Testis (tissue), 2 donors: ENCODE measurements around the gene CACNA1D.

Source experiments
- POLR2A ChIP-seq: fragments of 450-650 bp; IDR thresholded peaks from one replicate; pipeline ENCODE4 v1.6.1; 2017; ENCODE audit warnings: antibody characterized with exemption, mild to moderate bottlenecking, moderate library complexity
- TF ChIP-seq, protein P1 (sequence below), 3 experiments: fragments of 450-650 bp in 2 of 3; fragments of 200-600 bp in 1 of 3; sonication (generic) in 1 of 3; IDR thresholded peaks; one replicate each; pipeline ENCODE4 v1.5.1; 2016 to 2019; ENCODE audit warnings: antibody characterized with exemption in 3 of 3, mild to moderate bottlenecking in 2 of 3, moderate library complexity in 1 of 3

DNA sequence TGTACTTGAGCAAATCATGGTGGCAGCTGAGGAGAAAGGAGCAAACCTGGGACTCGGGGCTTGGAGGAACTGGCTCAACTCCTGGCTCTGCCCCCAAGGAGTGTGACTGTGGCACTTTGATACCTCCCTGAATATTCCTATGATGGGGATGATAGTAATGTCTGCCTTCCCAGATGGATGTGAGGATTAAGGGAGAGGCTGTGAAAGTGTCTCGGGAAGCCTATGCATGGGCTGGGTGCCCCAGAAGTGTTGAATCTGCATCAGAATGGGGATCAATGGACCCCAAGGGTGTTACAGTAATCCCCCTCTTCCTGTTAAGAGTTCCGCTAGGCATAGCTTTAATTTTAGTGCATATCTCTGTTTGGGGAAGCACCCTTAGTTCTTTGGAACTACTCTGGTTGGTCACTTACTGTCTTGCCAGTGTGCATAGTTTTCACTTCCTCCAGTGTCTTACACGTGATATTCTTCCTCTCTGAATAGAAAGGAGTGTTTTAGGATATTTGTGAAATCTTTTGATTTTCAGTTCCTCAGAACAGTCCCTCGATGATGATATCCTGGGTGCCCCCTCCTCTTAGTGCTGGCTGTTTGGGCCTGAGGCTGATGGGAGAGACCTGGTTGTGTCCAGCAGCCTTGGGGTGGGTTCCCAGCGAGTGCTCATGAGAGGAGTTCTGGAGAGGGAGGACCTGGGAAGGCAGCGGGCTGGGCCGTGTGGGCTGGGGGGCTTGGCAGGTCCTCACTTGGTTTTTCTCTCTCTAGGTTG lies 254.3 kb downstream of the CACNA1D start:
- TF ChIP-seq, protein P1, sequence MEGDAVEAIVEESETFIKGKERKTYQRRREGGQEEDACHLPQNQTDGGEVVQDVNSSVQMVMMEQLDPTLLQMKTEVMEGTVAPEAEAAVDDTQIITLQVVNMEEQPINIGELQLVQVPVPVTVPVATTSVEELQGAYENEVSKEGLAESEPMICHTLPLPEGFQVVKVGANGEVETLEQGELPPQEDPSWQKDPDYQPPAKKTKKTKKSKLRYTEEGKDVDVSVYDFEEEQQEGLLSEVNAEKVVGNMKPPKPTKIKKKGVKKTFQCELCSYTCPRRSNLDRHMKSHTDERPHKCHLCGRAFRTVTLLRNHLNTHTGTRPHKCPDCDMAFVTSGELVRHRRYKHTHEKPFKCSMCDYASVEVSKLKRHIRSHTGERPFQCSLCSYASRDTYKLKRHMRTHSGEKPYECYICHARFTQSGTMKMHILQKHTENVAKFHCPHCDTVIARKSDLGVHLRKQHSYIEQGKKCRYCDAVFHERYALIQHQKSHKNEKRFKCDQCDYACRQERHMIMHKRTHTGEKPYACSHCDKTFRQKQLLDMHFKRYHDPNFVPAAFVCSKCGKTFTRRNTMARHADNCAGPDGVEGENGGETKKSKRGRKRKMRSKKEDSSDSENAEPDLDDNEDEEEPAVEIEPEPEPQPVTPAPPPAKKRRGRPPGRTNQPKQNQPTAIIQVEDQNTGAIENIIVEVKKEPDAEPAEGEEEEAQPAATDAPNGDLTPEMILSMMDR (IDR thresholded peaks at IDR 0.05), result no peak
- TF ChIP-seq POLR2A, result no peak
